Measurements from ENCODE around the gene DTHD1. TPM values are rescaled to one million over a fixed set of nuclear protein-coding genes. Genes with fewer than 3 reads are reported as not detected.
A peak's percentile ranks its signal among the peaks of the same experiment; 100 is the strongest.

DTHD1 gene
- total and polyA plus RNA-seq, 10 of the 15 experiments (the other 5 are each of a cell fraction or from before 2014, with no cell fraction given): 0.05 to 2.8 (median 1.4) TPM

DNA sequence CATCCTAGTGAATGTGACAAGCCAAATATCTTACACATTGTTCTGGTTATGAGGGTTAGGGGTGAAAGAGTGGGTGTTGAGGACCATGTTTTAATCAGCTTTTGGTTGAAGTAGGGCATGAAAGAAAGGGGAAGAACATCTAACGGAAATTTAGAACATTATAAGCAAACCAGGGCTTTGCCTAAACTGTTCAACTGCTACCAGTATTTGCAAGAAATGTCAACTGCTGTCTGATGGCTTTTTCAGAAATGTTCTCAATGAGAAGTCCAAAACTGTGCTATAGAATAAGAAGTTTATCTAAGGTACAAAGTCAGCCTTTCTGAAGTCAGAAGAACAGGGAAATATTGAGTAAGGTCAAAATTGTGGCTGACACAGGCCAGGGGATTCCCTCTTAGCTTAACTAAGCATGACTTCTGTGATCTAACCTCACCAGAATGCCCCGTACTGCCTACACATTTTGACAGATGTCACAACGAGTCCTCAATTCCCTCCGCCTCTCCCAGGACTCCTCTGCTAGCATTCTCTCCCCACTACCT lies 67.1 kb downstream of the DTHD1 start:
- no TSS peak for BruUV-seq (replicated peaks)
- Histone ChIP-seq H3K4me1 (ENCODE audit: control insufficient read depth, insufficient read depth, low read length) (peaks cover 13% of the 10 kb centered on the region), H3K79me2 (ENCODE audit: control insufficient read depth, insufficient read depth, low read length) (no peaks in the 10 kb centered on the region), H3K27ac (ENCODE audit: control insufficient read depth, insufficient read depth) (peak overlapping the region; percentile 70), H3K36me3 (ENCODE audit: control insufficient read depth in 2 of 2, insufficient read depth in 2 of 2, low read length in 1 of 2) (no peaks in the 10 kb centered on the region), H3K9ac (ENCODE audit: control insufficient read depth, insufficient read depth, low read length) (no peak overlapping the region), H2AFZ (ENCODE audit: control insufficient read depth, low read depth, low read length) (peak overlapping the region; percentile 63), H3K9me3 (replicated peaks; ENCODE audit: control insufficient read depth, insufficient read depth, low read length) (no peaks in the 10 kb centered on the region), H3K4me2 (ENCODE audit: control insufficient read depth, insufficient read depth) (peak overlapping the region; percentile 2), H3K27me3 (replicated peaks in 1 of 2; ENCODE audit: control insufficient read depth in 2 of 2, insufficient read depth in 2 of 2, low read length in 1 of 2) (no peaks in the 10 kb centered on the region), H3K4me3 (no peak overlapping the region), H4K20me1 (ENCODE audit: control insufficient read depth, insufficient read depth) (no peaks in the 10 kb centered on the region)
- FAIRE-seq (peak; percentile 90), DNase-seq (ENCODE audit: low read depth, low spot score) (peak; percentile 66), ATAC-seq (peak; percentile 96)
- in situ Hi-C loops (cut with MboI) (no loop called here), intact Hi-C loops (cut with micrococcal nuclease; ENCODE audit: unreplicated experiment) (loop anchor here (1.0 to 2.0 kb wide), 2 partner anchors 92 to 104 kb away; partner anchors contain the start of gene ARAP2)
- 0% methylated on average over 4 of the region's 4 CpGs for WGBS (ENCODE audit: insufficient coverage, insufficient replicate concordance, low lambda C conversion rate, missing lambda C conversion rate)
- ChIA-PET SMC1A (ENCODE audit: uncharacterized antibody, unreplicated experiment) (interaction anchor here (0.7 to 4.9 kb wide), 31 partner anchors 12 to 1043 kb away, joined by 3 to 95 read pairs (median 4); no protein-coding TSS in a partner anchor), CTCF (interaction anchor here (0.6 to 4.2 kb wide), 22 partner anchors 9 to 1051 kb away, joined by 3 to 131 read pairs (median 5); no protein-coding TSS in a partner anchor), RAD21 (ENCODE audit: unreplicated experiment) (interaction anchor here (0.9 to 4.2 kb wide), 24 partner anchors 10 to 1052 kb away, joined by 3 to 83 read pairs (median 6); partner anchors contain the start of gene ARAP2), POLR2A (interaction anchor here (0.9 to 2.0 kb wide), 4 partner anchors 23 to 126 kb away, joined by 3 to 8 read pairs (median 4); no protein-coding TSS in a partner anchor)
- peak; percentile 84 for TF ChIP-seq ATF7 (IDR thresholded peaks at IDR 0.05; ENCODE audit: low read depth)
- peak; percentile 59 for TF ChIP-seq JUNB (IDR thresholded peaks at IDR 0.05)
- no peak for TF ChIP-seq HCFC1 (IDR thresholded peaks at IDR 0.05; ENCODE audit: low read length)
- no peak for TF ChIP-seq CHD4 (IDR thresholded peaks at IDR 0.05)
- peak; percentile 67 for TF ChIP-seq RELA (IDR thresholded peaks at IDR 0.05; ENCODE audit: borderline replicate concordance, partially characterized antibody)
- no peak for TF ChIP-seq ZNF207 (IDR thresholded peaks at IDR 0.05; ENCODE audit: borderline replicate concordance)
- no peak for TF ChIP-seq ZNF24 (IDR thresholded peaks at IDR 0.05)
- no peak for TF ChIP-seq ZNF622 (IDR thresholded peaks at IDR 0.05)
- TF ChIP-seq MEF2B (IDR thresholded peaks at IDR 0.05; ENCODE audit: partially characterized antibody, poor library complexity, severe bottlenecking): peak; percentile 30
- peak; percentile 90 for TF ChIP-seq RUNX3 (IDR thresholded peaks at IDR 0.05; ENCODE audit: low read length)
- no peak for TF ChIP-seq HDGF (IDR thresholded peaks at IDR 0.05)
- TF ChIP-seq CUX1 (IDR thresholded peaks at IDR 0.05; ENCODE audit: insufficient replicate concordance, low read depth, low read length): no peak
- peak; percentile 14; the same call in 1 of the 2 replicates for TF ChIP-seq BMI1 (IDR thresholded peaks at IDR 0.05; ENCODE audit: borderline replicate concordance)
- TF ChIP-seq IRF3 (IDR thresholded peaks at IDR 0.05): no peak
- TF ChIP-seq SIX5 (IDR thresholded peaks at IDR 0.05; ENCODE audit: low read depth, low read length, severe bottlenecking): no peak
- TF ChIP-seq CBFB (IDR thresholded peaks at IDR 0.05; ENCODE audit: low read depth): 0 out of 2 replicates have a peak, but pooled peaks have one; percentile 38
- no peak; the same call in 1 of the 2 replicates for TF ChIP-seq STAT3 (IDR thresholded peaks at IDR 0.05; ENCODE audit: low read depth, low read length)
